Osteocyte (in vitro differentiated cells): ENCODE data around the gene IFNA1. TPM values are rescaled to one million over a fixed set of nuclear protein-coding genes. Genes with fewer than 3 reads are reported as not detected.
A peak's percentile ranks its signal among the peaks of the same experiment; 100 is the strongest.
"Not testable (repeated sequence)": the region's sequence is repeated elsewhere in the genome, so short reads cannot be mapped to it uniquely, and the experiment has no call there.

ENCODE experiments used
- DNase-seq: peaks from one replicate; pipeline ENCODE4 v3.0.0; 2021; ENCODE audit warnings: mixed read lengths; ENCODE audit not compliant: unreplicated experiment; ENCODE audit errors: extremely low spot score
- H3K27ac Mint-ChIP-seq: one replicate; pipeline ENCODE4 v1.8.0; 2021; ENCODE audit warnings: mild to moderate bottlenecking, mixed read lengths; ENCODE audit not compliant: unreplicated experiment
- H3K27me3 Mint-ChIP-seq: one replicate; pipeline ENCODE4 v1.8.0; 2021; ENCODE audit warnings: mixed read lengths; ENCODE audit not compliant: unreplicated experiment
- H3K36me3 Mint-ChIP-seq: one replicate; pipeline ENCODE4 v1.8.0; 2021; ENCODE audit warnings: mixed read lengths; ENCODE audit not compliant: unreplicated experiment
- H3K4me1 Mint-ChIP-seq: one replicate; pipeline ENCODE4 v1.8.0; 2021; ENCODE audit warnings: mixed read lengths; ENCODE audit not compliant: unreplicated experiment
- H3K4me3 Mint-ChIP-seq: one replicate; pipeline ENCODE4 v1.8.0; 2021; ENCODE audit warnings: mild to moderate bottlenecking, moderate library complexity, mixed read lengths; ENCODE audit not compliant: unreplicated experiment
- H3K9me3 Mint-ChIP-seq: one replicate; pipeline ENCODE4 v1.8.0; 2021; ENCODE audit warnings: mixed read lengths; ENCODE audit not compliant: unreplicated experiment
- total RNA-seq: library from RNA; stranded (reverse); gene quantifications from 2 replicates; pipeline ENCODE4 v1.2.1, GENCODE V29; 2021
- TF ChIP-seq, protein P1 (sequence below): fragments of 200-600 bp; sonication (generic); IDR thresholded peaks from 2 replicates; pipeline ENCODE4 v1.5.0; 2021; ENCODE audit warnings: antibody characterized with exemption, mild to moderate bottlenecking, moderate library complexity

The IFNA1 gene
- total RNA-seq, 1 donor from 2014 or later, result not detected

DNA sequence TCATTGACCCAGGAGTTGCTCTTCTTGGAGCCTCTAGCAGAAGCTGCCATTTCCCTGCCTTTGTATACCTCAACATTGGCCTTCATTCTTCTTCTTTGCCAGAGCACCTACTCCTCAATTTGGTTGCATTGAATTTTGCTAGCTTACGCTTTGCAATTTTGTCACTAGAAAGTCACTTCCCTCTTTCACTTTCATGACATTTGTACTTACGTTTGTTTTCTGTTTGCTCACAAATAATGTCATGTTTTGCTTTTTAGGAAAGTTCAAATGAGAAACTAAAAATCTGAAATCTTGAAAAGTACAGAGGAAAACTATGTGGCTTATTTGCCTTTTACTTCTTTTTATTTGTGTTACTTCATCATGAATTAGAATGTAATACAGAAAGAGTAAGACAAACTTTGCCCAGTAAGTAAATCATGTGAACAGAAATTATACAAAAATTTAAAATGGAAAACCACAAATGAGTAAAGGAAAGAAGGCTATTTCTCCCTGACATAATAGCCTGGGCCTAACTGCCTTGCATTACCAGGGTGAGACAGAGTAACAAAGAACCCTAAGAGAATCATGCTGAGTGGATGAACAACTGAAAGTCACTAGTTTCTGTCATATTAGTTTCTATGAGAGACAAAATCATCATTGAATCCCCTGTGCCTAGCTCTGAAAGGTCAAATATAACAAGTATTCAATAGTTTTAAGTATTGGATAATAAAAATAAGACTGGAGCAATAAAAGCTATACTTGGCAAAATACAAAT, 7.4 kb upstream of the IFNA1 start:
- no peaks in the 10 kb centered on the region for H3K36me3 Mint-ChIP-seq
- no peak overlapping the region for H3K4me3 Mint-ChIP-seq
- no peak overlapping the region for H3K27ac Mint-ChIP-seq
- no peaks in the 10 kb centered on the region for H3K4me1 Mint-ChIP-seq
- no peak for DNase-seq
- TF ChIP-seq, protein P1, sequence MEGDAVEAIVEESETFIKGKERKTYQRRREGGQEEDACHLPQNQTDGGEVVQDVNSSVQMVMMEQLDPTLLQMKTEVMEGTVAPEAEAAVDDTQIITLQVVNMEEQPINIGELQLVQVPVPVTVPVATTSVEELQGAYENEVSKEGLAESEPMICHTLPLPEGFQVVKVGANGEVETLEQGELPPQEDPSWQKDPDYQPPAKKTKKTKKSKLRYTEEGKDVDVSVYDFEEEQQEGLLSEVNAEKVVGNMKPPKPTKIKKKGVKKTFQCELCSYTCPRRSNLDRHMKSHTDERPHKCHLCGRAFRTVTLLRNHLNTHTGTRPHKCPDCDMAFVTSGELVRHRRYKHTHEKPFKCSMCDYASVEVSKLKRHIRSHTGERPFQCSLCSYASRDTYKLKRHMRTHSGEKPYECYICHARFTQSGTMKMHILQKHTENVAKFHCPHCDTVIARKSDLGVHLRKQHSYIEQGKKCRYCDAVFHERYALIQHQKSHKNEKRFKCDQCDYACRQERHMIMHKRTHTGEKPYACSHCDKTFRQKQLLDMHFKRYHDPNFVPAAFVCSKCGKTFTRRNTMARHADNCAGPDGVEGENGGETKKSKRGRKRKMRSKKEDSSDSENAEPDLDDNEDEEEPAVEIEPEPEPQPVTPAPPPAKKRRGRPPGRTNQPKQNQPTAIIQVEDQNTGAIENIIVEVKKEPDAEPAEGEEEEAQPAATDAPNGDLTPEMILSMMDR, result no peak
- H3K27me3 Mint-ChIP-seq, result peaks cover 76% of the 10 kb centered on the region
- no peaks in the 10 kb centered on the region for H3K9me3 Mint-ChIP-seq

DNA sequence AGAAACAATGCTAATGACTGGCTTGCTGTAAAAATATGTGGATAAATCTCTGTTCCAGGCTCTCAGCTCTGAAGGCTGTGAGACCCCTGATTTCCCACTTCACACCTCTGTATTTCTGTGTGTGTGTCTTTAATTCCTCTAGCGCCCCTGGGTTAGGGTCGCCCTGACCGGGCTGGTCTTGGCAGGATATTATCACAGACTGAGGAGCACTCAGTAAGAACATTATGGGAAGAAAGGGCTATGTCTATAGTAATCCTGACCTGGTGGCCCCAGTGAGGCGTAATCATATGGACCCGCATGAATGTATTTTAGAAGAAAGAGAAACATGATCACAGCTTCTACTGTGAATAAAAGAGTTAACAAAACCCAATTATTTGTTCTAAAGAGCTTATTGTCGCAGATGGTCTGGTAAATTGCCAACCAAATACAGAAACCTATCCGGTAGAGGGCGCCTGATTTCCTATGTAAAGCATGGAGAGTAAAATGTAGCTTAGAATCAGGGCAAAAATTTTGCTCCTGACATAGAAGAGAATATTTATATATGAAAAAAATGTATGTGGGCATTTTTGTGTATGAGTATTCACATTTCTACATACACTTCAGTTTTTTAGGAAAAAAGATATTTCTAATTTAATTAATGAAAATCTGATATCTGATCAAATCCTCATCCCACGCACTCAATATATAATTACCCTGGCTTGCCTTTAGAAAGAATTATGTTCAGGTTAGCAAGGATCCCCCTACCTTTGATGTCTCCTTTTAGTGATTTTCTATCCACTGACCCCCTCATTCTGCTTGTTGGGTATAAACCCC, 5.8 kb upstream of the IFNA1 start:
- no peaks in the 10 kb centered on the region for H3K9me3 Mint-ChIP-seq
- H3K4me1 Mint-ChIP-seq, result no peaks in the 10 kb centered on the region
- TF ChIP-seq, protein P1, result peak; percentile 61
- no peak overlapping the region for H3K27ac Mint-ChIP-seq
- H3K36me3 Mint-ChIP-seq, result no peaks in the 10 kb centered on the region
- DNase-seq, result no peak
- H3K27me3 Mint-ChIP-seq, result peaks cover 65% of the 10 kb centered on the region
- no peak overlapping the region for H3K4me3 Mint-ChIP-seq

DNA sequence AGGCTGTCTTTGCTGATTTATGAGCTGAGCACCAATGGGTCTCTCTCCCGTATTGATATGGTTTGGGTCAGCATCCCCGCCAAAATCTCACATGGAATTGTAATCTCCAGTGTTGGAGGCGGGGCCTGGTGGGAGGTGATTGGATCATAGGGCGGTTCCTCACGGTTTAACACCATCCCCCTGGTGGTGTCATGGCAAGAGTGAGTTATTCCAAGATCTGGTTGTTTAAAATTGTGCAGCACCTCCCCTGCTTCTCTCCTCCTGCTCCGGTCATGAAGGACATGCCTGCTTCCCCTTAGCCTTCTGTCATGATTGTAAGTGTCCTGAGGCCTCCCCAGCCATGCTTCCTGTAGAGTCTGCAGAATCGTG, 5.2 kb upstream of the IFNA1 start:
- not testable (repeated sequence) for DNase-seq, H3K4me3 Mint-ChIP-seq, H3K36me3 Mint-ChIP-seq

DNA sequence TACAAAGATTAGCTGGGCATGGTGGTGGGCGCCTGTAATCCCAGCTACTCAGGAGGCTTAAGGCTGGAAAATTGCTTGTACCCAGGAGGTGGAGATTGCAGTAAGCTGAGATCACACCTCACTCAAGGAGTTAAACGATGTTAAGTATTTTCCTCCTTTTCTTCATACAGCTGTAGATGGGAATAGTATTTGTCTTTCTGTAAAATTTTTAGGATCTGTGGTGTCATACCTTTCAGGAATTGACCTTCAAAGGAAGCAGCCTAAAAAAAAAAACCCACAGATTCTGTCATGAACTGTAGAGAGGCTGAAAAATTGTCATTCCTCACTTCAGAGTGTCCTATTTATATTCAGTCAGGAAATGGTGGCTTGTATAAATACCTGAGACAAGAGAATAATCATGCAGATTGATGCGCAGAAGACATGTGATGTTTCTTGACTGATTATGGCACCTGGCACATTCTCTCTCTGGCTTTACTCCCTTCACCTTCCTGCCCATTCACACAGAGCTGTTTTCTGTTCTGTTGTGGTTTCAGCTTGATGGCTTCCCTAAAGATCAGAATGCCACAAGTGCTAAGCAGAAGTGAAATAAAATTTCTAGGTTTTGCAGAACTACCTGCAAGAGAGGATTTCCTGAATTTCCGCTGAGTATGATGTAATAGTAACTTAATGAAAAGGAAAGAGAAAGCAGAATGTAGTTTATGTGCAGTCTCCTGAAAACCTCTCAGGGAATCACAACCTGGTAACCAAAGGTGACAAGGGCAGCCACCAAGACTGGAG, 3.8 kb downstream of the IFNA1 start:
- Mint-ChIP-seq H3K9me3 (no peaks in the 10 kb centered on the region), H3K36me3 (no peaks in the 10 kb centered on the region), H3K27me3 (peaks cover 26% of the 10 kb centered on the region), H3K27ac (no peak overlapping the region), H3K4me3 (no peak overlapping the region), H3K4me1 (no peaks in the 10 kb centered on the region)
- no peak for DNase-seq
- TF ChIP-seq, protein P1, result no peak

More for the DNA sequence above, 5.2 kb upstream of the IFNA1 start:
- H3K27ac Mint-ChIP-seq, H3K9me3 Mint-ChIP-seq, H3K4me1 Mint-ChIP-seq: not testable (repeated sequence)
- peaks cover 59% of the 10 kb centered on the region for H3K27me3 Mint-ChIP-seq

DNA sequence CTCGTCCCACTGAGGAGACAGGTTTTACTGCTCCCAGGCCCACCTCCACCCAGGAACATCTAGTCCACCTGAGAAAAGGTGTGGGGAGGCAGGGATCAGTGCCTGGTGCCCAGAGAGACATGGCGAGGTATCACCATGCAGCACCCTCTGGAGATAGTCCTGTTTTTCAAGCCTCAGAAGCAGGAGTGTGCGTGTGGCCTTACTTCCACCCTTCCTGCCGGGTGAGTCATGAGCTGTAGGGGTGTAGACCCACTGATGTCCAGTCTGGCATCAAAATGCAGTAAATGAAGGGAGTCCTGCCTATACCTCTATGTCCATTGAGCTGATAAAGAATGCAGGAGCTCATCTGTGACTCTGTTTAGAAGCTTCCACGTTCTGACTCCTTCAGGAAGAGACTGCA, 9.1 kb downstream of the IFNA1 start:
- not testable (repeated sequence) for H3K9me3 Mint-ChIP-seq, H3K4me1 Mint-ChIP-seq, H3K36me3 Mint-ChIP-seq, H3K27ac Mint-ChIP-seq, DNase-seq, H3K4me3 Mint-ChIP-seq
- peaks cover 20% of the 10 kb centered on the region for H3K27me3 Mint-ChIP-seq
